ENCODE measurements around the gene CHMP3.
"Not testable (repeated sequence)": the region's sequence is repeated elsewhere in the genome, so short reads cannot be mapped to it uniquely, and the experiment has no call there.

CHMP3 gene

DNA sequence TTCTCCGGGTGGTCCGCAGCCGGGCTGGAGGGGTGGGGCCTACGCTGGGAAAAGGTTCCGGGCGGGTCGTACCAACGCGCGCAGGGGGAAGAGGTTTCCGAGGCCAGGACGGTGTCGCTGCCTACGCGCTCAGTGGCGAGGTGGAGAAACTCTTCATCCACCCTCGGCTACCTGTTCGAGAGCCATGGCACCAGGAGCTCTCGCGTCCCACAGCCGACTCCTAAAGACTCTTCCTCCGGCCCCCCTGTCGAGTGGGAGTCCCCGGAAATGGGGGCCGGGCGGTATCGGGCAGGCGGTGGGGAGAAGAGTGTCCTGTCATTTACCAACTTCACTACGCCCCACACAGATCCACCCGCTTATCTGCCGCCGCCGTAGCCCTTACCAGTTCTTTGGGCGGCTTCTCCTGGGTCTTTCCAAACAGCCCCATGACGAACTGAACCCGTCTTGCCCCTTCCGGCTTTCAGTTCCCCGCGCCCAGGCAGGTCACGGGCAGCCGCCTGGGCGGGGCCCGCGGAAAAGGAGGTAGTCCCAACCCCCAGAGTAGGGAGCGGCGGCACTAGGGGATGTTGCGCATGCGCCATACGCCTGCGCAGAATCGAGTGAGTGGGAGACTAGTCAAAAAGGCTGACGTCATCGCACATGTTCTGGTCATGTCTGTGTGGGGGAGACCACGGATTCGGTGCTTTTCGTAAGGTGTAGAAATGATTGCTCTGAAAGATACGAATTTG is at the start of gene CHMP3:
CHMP3 (minus strand) TSS at position 522 of the 728 bp plus-strand sequence; CDS start at position 427, 95 bp downstream.
- DNase-seq (ENCODE audit: low read depth in 2 of 2) = peak; percentile 92 to 93

DNA sequence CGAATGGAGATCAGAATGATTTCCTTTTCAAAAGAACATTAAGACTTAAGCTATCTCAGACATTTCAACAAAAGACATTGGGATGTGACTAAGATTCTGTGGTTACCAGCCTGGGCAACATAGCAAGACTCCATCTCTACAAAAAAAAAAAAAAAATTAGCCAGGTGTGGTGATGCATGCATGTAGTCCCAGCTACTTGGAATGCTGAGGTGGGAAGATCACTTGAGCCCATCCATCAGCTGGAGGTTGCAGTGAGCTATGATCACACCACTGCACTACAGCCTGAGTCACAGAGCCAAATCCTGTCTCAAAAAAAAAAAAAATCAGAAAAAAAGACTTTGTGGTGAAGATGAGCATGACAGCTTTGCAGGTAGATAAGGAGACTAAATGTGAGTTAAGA is 47.6 kb upstream of the CHMP3 start:
- no peak for DNase-seq (ENCODE audit: low read depth in 2 of 2)

DNA sequence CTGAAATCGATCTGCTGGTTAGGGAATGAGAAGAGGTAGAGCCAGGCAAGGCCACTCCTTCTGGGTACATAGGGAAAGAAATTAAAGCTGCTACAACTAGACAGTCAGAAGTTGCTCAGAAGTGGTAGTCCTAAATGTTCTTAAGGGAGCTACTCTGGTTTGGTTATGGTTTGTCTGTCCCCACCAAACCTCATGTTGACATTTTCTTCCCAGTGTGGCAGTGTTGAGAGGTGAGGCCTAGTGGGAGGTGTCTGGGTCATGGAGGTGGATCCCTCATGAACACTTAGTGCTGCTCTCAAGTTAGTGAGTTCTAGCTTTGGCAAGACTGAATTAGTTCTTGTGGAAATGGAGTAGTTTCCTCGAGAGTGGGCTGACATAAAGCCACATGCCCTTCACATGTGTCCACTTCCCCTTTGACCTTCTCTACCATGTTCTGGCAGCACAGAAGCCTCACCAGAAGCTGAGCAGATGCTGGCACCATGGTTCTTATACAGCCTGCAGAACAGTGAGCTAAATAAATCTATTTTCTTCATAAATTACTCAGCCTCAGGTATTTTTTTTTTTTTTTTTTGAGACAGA is 45.7 kb upstream of the CHMP3 start:
- no peak for DNase-seq (ENCODE audit: low read depth in 2 of 2)

DNA sequence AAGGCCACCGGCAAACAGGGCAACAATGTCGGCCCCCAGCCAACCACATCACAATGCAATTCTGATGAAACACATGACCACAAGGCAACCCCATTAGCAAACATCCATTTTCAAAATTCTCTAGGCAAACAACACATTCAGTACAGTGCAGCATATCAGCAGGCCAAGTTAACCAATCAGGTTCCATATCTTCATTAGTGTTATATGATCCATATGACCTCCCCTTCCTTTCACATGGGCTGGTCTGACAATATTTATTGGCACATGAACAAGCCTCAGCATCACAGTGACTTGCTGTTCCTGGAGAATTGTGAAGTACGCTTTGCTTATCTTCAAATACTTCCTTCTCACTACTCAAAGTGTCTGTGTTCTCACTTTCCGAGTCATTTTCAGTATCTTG is 40.7 kb upstream of the CHMP3 start:
- DNase-seq (ENCODE audit: low read depth in 2 of 2) = no peak

DNA sequence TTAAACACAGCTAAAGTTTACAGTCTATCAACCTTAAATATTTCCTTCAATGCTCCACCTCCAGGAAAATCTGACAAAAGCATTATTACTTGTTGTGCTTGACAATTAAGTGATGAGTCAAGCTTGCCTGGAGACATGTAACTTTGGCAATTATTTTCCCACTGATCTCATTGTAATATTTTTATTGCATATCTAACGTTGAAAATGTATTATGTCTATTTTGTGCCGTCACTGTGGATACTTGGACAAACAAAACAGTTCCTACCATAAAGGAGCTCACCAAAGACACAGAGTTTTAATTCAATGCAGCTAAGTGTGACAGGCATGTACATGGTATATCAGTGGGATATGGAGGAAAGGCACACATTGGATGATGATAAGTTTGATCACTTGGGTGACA is 35.7 kb upstream of the CHMP3 start:
- DNase-seq (ENCODE audit: low read depth in 2 of 2) = no peak

DNA sequence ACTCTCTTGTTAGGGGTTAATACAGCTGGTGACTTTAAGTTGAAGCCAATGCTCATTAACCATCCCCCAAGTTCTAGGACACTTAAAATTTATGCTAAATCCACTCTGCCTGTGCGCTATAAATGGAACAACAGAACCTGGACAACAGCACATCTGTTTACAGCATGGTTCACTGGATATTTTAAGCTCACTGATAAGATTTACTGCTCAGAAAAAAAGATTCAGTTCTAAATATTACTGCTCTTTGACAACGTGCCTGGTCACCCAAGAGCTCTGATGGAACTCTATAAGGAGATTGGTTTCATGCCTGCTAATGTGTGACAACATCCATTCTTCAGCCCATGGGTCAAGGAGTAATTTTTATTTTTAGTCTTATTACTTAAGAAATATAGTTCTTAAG is 32.9 kb upstream of the CHMP3 start:
- DNase-seq (ENCODE audit: low read depth in 2 of 2) = no peak

DNA sequence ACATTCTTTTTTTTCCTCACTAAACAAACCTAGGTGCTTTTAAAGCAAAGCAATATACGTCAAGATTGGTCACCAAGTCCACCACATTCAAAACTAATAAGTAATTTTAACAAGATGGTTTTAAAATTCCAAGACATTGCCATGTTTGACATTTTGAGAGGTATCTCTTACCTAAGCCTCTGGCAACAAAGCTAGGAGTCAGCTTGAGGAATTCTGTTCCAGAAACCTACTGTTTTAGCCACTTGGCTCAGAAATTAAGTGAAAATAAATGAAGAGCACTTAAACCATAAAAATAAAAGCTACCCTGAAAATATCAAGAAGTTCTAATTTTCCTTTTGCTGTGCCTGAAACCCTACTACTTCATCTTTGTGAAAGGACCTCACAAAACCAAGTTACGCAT is 30.0 kb upstream of the CHMP3 start:
- DNase-seq (ENCODE audit: low read depth in 2 of 2) = no peak

DNA sequence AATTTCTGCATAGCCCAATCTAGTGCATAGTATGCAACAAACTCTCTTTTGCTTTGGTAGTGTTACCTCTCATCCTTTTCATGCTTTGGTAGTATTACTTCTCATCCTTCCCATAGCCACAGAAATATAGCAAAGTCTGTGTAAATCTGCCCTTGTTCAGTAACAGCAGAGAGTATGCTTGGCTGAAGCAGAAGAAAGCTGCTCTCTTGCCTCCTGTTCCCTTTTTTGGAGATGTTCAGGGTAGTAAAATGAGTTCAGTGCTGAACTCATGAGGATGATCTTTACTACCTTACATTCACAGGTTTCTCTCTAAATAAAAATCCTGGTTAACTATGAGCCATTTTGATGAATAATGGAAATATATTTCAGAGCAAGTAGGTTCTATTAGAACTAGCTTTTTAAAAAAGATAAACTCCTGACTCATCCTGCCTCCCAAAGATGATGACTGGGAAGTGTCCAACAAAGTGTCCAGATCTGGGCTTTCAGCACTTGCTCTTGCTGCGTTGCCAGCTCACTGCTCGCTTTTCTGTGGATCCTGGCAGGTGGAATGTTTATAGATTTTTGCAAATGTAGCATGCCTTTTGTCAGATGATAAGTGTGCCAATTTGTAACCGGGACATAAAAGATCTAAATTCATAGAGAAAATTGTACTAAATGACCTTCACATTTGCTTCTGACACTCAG is 29.4 kb upstream of the CHMP3 start:
- DNase-seq (ENCODE audit: low read depth in 2 of 2) = no peak

DNA sequence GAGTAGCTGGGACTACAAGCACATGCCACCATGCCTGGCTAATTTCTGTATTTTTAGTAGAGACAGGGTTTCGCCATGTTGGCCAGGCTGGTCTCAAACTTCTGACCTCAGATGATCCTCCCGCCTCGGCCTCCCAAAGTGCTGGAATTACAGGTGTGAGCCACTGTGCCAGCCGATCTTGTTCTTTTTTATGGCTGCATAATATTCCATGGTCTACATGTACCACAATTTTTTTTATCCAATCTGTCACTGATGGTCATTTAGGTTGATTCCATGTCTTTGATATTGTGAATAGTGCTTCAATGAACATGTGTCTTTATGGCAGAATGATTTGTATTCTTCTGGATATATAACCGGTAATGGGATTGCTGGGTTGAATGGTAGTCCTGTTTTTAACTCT is 26.5 kb upstream of the CHMP3 start:
- DNase-seq (ENCODE audit: low read depth in 2 of 2) = not testable (repeated sequence)

DNA sequence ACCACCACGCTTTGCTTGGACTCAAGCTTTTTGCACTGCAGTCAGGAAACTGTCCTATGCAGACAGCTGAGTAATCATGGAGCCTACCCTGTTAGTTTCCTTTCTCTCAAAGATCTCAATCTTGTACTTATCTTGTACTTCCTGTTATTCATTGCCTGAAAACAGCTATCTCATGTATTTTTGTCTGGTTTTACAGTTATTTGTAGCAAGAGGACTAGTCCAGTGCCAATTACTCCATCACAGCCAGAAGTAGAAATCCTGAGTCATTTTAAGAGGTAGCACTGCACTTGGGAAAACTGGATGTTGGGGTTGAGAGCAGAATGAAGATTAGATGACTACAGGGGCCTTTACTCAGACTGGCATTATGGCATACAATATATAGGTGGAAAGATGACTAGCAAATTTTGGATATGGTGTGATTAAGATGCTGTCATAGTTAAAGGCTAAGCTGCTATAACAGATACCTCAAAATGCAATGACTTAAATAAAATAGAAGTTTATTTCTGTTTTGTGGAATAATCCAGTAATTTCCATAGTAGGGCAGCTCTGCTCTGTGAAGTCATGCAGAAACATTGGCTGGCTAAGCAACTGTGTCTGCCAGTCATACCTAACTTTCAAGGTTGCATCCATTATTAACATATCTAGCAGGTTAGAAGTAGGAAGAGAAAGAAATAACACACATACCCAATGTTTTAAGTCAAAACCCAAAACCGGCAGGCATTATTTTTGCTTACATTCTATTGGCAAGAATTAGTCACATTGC is 21.1 kb upstream of the CHMP3 start:
- DNase-seq (ENCODE audit: low read depth in 2 of 2) = no peak

DNA sequence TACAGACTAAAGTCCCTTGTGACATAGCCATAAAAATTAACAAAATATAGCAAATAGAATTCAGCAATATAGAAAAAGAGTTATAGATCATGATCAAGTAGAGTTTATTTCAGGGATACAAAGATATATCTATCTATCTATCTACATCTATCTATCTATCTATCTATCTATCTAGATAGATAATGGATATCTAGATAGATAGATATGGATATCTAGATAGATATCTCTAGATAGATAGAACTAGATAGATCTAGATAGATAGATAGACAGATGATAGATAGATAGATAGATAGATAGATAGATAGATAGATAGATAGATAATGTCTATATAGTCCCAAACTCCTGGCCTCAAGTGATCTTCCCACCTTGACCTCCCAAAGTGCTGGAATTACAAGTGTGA is 17.3 kb upstream of the CHMP3 start:
- DNase-seq (ENCODE audit: low read depth in 2 of 2) = no peak

DNA sequence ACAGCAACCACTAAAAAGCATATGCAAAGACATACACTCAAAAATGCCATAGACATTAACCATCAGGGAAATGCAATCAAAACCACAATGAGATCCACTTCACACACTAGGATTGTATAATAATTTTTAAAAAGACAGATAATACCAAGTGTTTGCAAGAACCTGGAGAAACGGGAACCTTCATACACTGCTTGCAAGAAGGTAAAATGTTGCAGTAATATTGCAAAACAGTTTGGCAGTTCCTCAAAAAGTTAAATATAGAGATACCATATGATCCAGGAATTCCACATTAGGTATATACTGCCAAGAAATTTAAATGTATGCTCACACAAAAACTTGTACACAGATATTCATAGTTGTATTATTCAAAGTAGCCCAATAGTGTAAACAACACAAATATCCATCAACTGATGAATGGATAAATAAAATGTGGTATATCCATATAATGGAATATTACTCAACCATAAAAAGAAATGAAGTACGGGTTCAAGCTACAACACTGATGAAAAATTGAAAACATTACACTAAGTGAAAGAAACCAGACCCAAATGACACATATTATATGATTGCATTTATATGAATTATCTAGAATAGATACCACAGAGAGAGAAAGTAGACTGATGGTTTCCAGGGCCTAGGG is 14.7 kb upstream of the CHMP3 start:
- DNase-seq (ENCODE audit: low read depth in 2 of 2) = no peak

DNA sequence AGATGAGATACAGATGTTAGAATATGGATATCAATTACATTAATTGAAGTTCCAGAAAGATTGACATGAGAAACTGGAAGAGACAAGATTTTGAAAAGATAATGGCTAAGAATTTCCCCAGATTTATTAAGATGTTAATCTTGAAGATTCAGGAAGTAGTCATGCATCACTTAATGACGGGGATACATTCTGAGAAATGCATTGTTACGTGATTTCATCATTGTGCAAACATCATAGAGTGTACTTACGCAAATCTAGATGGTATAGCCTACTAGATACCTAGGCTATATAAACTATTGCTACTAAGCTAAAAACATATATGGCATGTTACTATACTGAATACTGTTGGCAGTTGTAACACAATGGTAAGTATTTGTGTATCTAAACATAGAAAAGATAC is 6.8 kb upstream of the CHMP3 start:
- DNase-seq (ENCODE audit: low read depth in 2 of 2) = no peak

DNA sequence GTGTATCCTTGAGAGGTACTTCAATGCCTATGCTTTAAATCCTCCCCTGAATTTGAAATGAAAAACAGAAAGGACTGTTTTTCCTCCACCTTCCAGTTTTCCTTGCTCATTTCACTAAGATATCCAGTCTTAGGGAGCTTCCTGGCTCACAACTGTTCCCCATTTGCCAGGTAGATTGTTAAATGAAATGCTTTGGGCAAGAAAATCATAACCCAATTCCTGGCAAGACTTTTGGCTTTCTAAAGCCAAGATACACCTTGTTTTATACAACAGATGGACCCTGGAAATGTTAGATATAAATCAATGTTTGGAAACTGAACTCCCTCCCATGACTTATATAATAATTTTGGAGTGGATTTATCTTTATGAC is 3.6 kb upstream of the CHMP3 start:
- no peak for DNase-seq (ENCODE audit: low read depth in 2 of 2)

DNA sequence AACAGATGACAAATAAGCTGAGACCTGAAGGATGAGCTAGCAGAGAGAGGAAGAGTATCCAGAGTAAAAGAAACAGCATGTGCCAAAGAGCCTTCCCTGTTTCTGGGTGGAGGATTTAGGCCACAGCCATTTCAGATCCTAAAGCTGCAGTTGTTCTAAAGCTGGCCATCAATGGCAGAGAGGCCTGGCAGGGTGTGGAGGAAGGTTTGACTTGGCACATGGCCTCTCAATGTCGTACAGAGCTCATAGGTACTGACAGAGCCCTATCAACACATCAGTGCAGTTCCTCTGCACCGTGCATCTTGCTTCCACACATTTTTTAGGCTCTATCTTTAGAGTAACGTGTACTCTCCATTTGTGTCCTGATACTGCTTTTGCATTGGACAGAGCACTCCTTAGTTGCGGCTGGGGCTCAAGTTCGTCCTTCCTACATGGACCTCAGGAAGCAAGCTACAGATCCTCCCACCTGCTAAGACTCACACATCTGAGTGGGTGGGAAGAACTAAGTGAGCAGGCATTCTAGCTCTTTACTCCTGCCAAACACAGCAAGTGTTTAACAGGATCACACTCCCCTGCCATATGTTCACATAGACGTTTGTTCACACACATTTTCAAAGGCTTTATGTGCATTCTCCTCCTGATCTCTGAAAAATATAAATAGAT is 3.0 kb upstream of the CHMP3 start:
- no peak for DNase-seq (ENCODE audit: low read depth in 2 of 2)

DNA sequence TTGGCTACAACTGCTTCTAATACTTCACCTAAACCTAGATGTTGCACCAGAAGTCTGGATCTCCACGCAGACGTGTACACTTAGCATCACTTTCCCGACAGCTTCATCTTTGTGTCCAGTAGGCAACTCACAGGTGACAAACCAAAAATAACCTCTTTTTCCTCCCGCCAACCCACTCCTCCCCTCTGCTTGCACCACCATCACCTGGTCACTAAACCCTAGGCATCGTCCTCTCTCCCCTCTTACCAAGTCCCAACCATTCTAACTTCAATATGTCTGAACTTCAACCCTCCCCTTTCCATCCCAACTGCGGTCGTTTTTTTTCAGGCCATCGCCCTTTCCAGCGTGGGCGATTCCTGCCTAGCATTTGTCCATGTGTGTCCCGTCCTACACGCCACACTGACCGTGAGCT is 413 bp upstream of the CHMP3 start:
- DNase-seq (ENCODE audit: low read depth in 2 of 2) = no peak

DNA sequence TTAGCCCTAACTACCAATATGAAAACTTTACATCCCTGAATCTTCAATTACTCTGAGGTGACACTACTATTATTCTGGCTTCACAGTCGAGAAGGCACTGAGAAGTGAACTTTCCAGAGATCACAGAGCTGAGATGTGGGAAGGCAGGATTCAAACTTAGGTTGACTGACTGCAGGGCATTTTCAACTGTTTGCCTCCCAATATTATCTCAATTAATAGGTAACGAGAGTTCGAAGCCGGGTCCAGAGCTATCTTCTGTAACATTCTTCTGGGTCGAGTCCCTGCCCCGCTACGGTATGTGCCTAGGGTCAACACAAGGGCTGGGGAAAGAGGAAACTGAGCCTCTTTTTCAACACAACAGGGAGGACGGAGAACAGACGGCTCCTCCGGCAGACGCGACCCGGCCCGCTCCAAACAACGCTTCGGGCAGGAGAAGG is 740 bp downstream of the CHMP3 start:
- no peak for DNase-seq (ENCODE audit: low read depth in 2 of 2)

DNA sequence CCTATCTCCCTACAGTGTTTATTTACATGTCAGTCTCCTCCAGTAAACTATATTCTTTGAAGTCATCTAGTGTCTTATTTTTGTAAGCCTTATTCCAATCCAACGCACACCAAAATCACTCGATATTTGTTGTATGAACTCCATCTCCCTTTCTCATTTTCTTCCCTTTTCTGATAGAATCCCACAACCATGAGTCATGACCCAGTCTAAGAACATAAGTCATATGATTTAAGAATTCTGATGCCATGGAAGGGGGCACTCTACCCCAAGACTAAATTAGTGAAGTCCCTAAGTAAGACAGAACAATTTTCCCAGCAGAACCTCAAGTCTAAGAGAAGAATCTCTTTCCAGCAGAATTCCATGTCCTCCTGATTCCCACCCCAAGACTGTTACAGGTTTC is 5.4 kb downstream of the CHMP3 start:
- no peak for DNase-seq (ENCODE audit: low read depth in 2 of 2)

DNA sequence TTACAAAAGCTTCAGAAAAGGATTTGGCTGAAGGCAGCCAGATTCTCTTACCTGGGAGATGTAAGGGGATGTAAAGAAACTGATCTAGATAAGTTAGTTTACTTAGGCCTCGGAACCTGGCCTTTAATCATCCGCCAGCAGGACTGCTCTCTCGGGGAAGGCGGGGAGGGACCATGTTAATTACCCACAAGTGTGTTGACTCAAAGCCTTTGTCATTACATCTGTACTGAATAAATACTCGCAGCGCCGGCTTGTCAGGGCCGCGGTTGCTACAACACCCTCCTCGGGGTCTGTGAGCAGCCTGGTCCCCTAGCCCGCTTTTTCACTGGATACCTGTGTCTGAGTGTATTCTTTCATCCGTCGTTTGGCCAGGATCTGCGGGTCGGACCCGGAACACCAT is 6.7 kb downstream of the CHMP3 start:
- DNase-seq (ENCODE audit: low read depth in 2 of 2) = no peak

DNA sequence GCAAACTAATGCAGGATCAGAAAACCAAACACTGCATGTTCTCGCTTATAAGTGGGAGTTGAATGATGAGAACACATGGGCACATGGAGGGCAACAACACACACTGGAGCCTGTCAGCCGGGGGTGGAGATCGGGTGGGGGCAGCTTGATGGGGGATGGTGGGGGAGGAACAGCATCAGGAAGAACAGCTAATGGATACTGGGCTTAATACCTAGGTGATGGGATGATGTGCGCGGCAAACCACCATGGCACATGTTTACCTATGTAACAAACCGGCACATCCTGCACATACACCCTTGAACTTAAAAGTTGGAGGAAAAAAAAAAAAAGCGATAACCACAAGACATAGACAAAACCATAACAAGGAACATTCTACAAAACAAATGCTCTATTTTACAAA is 10.4 kb downstream of the CHMP3 start:
- no peak for DNase-seq (ENCODE audit: low read depth in 2 of 2)

DNA sequence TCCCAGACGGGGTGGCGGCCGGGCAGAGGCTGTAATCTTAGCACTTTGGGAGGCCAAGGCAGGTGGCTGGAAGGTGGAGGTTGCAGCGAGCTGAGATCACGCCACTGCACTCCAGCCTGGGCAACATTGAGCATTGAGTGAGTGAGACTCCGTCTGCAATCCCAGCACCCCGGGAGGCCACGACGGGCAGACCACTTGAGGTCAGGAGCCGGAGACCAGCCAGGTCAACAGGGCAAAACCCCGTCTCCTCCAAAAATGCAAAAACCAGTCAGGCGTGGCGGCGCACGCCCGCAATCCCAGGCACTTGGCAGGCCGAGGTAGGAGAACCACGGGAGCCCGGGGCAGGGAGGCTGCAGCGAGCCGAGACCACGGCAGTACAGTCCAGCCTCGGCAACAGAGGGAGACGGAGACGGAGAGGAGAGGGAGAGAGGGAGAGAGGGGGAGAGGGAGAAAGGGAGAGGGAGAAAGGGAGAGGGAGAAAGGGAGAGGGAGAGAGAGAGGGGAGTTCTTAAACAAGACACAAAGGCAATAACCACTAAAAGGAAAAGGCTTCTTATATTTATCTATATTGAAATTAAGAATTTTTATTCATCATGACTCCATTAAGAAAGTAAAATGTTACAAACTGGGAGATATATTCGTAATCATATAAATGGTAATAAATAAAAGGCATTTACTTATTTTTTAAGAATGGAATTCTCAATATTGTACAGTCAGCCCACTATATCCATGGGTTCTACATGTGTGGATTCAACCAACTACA is 13.1 kb downstream of the CHMP3 start:
- DNase-seq (ENCODE audit: low read depth in 2 of 2) = not testable (repeated sequence)
